Measurements from ENCODE around the gene PGAM5. TPM values are rescaled to one million over a fixed set of nuclear protein-coding genes. Genes with fewer than 3 reads are reported as not detected.

Gene PGAM5
- total and polyA plus RNA-seq, 4 donors, result 11.0 to 32.4 (median 23.1) TPM

GRCh38 chr12:132731574-132731973 is 20.9 kb downstream of the PGAM5 start:
- no peak for ATAC-seq (ENCODE audit: insufficient read depth, low FRiP score)
- DNase-seq, result no peak
- no peak for TF ChIP-seq CTCF (IDR thresholded peaks at IDR 0.05; ENCODE audit: control extremely low read depth, extremely low read depth)
- Histone ChIP-seq H3K4me3 (no peak overlapping the region), H3K27me3 (ENCODE audit: control insufficient read depth in 3 of 3, insufficient read depth in 3 of 3, low read length in 2 of 3) (no peaks in the 10 kb centered on the region), H3K9me3 (ENCODE audit: control insufficient read depth in 4 of 4, insufficient read depth in 3 of 4, low read length in 3 of 4) (no peaks in the 10 kb centered on the region), H3K27ac (ENCODE audit: low read depth in 1 of 2, low read length in 1 of 2) (no peak overlapping the region), H3K36me3 (ENCODE audit: control insufficient read depth in 4 of 4, insufficient read depth in 4 of 4, low read length in 4 of 4) (peaks cover 28 to 72% (median 55%) of the 10 kb centered on the region in 4 donors), H3K4me1 (ENCODE audit: control insufficient read depth in 5 of 5, insufficient read depth in 5 of 5, low read length in 5 of 5) (no peaks in the 10 kb centered on the region), H3K9ac (ENCODE audit: insufficient read depth in 1 of 2, low read length in 2 of 2) (no peak overlapping the region)
- 94 to 96% methylated on average over 17 of the region's 17 CpGs for WGBS, 2 donors

- no peak for DNase-seq
- H3K27ac ChIP-seq (ENCODE audit: low read depth in 1 of 2, low read length in 1 of 2), result no peak overlapping the region
- no peak overlapping the region for H3K9ac ChIP-seq (ENCODE audit: insufficient read depth in 1 of 2, low read length in 2 of 2)
- 77 to 87% methylated on average over 10 of the region's 10 CpGs for WGBS, 2 donors
- H3K36me3 ChIP-seq (ENCODE audit: control insufficient read depth in 4 of 4, insufficient read depth in 4 of 4, low read length in 4 of 4), result peaks cover 18 to 67% (median 50%) of the 10 kb centered on the region in 4 donors
- H3K9me3 ChIP-seq (ENCODE audit: control insufficient read depth in 4 of 4, insufficient read depth in 3 of 4, low read length in 3 of 4), result no peaks in the 10 kb centered on the region
- no peaks in the 10 kb centered on the region for H3K4me1 ChIP-seq (ENCODE audit: control insufficient read depth in 5 of 5, insufficient read depth in 5 of 5, low read length in 5 of 5)
- no peak for TF ChIP-seq CTCF (IDR thresholded peaks at IDR 0.05; ENCODE audit: control extremely low read depth, extremely low read depth)
- ATAC-seq (ENCODE audit: insufficient read depth, low FRiP score), result no peak
- no peaks in the 10 kb centered on the region for H3K27me3 ChIP-seq (ENCODE audit: control insufficient read depth in 3 of 3, insufficient read depth in 3 of 3, low read length in 2 of 3)
- no peak overlapping the region for H3K4me3 ChIP-seq
Observed at GRCh38 chr12:132734206-132734605, 23.6 kb downstream of the PGAM5 start.

GRCh38 chr12:132735496-132735895 is 24.9 kb downstream of the PGAM5 start:
- ATAC-seq (ENCODE audit: insufficient read depth, low FRiP score) (no peak), DNase-seq (no peak)
- Histone ChIP-seq H3K27ac (ENCODE audit: low read depth in 1 of 2, low read length in 1 of 2) (no peak overlapping the region), H3K4me1 (ENCODE audit: control insufficient read depth in 5 of 5, insufficient read depth in 5 of 5, low read length in 5 of 5) (no peaks in the 10 kb centered on the region), H3K4me3 (no peak overlapping the region), H3K9ac (ENCODE audit: insufficient read depth in 1 of 2, low read length in 2 of 2) (no peak overlapping the region), H3K27me3 (ENCODE audit: control insufficient read depth in 3 of 3, insufficient read depth in 3 of 3, low read length in 2 of 3) (no peaks in the 10 kb centered on the region), H3K9me3 (ENCODE audit: control insufficient read depth in 4 of 4, insufficient read depth in 3 of 4, low read length in 3 of 4) (no peaks in the 10 kb centered on the region), H3K36me3 (ENCODE audit: control insufficient read depth in 4 of 4, insufficient read depth in 4 of 4, low read length in 4 of 4) (peaks cover 18 to 68% (median 54%) of the 10 kb centered on the region in 4 donors)
- 93 to 97% methylated on average over 20 of the region's 20 CpGs for WGBS, 2 donors
- TF ChIP-seq CTCF (IDR thresholded peaks at IDR 0.05; ENCODE audit: control extremely low read depth, extremely low read depth), result no peak

GRCh38 chr12:132736378-132736777 is 25.7 kb downstream of the PGAM5 start:
- no peaks in the 10 kb centered on the region for H3K9me3 ChIP-seq (ENCODE audit: control insufficient read depth in 4 of 4, insufficient read depth in 3 of 4, low read length in 3 of 4)
- no peaks in the 10 kb centered on the region for H3K4me1 ChIP-seq (ENCODE audit: control insufficient read depth in 5 of 5, insufficient read depth in 5 of 5, low read length in 5 of 5)
- no peak overlapping the region for H3K27ac ChIP-seq (ENCODE audit: low read depth in 1 of 2, low read length in 1 of 2)
- ATAC-seq (ENCODE audit: insufficient read depth, low FRiP score), result no peak
- WGBS, 2 donors, result 94 to 96% methylated on average over 12 of the region's 12 CpGs
- no peak for DNase-seq
- no peak overlapping the region for H3K9ac ChIP-seq (ENCODE audit: insufficient read depth in 1 of 2, low read length in 2 of 2)
- H3K27me3 ChIP-seq (ENCODE audit: control insufficient read depth in 3 of 3, insufficient read depth in 3 of 3, low read length in 2 of 3), result no peaks in the 10 kb centered on the region
- TF ChIP-seq CTCF (IDR thresholded peaks at IDR 0.05; ENCODE audit: control extremely low read depth, extremely low read depth), result no peak
- H3K4me3 ChIP-seq, result no peak overlapping the region
- peaks cover 18 to 69% (median 54%) of the 10 kb centered on the region in 4 donors for H3K36me3 ChIP-seq (ENCODE audit: control insufficient read depth in 4 of 4, insufficient read depth in 4 of 4, low read length in 4 of 4)
